Epithelial cell of proximal tubule (primary cell): Measurements from ENCODE around the gene DOCK8. TPM values are rescaled to one million over a fixed set of nuclear protein-coding genes. Genes with fewer than 3 reads are reported as not detected.

Experiments
- DNase-seq: peaks from one replicate; pipeline ENCODE4 v3.0.0-alpha.2; 2011; ENCODE audit warnings: low read depth
- H3K4me3 ChIP-seq: 2 replicates; pipeline ENCODE4 v1.5.1; 2011; ENCODE audit warnings: low read depth, mild to moderate bottlenecking, low read length
- CTCF ChIP-seq: conservative IDR thresholded peaks from 2 replicates; pipeline ENCODE4 v1.5.1; 2012; ENCODE audit warnings: low read depth, mild to moderate bottlenecking, low read length
- total RNA-seq: library from RNA; depleted of rRNA; stranded (reverse); fragments of >200 nt; gene quantifications from 2 replicates; pipeline ENCODE4 v1.2.3, GENCODE V29; 2015

Gene DOCK8
- total RNA-seq, 1 donor from 2014 or later = 0.92 TPM

DNA sequence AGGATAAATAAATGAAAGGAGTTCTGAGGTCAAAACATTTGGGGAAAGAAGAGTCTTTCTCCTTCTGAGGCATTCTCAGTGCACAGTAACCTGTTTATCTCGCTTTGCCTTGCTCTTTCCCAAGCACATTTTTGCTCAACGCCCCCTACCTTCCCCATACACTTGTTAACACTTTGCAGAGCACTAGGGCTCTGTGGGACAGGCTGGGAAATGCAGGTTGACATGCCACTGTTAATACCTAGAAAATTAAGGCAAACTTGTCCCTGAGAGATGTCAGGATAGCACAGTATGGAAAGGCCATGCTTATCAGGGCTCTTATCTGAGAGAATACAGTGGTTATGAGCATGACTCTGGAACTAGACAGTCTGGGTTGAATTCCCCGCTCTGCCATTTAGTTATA, 152.0 kb downstream of the DOCK8 start:
- no peak overlapping the region for H3K4me3 ChIP-seq
- no peak for TF ChIP-seq CTCF
- DNase-seq = no peak

GRCh38 chr9:370086-370485, 155.4 kb downstream of the DOCK8 start:
- no peak for DNase-seq
- TF ChIP-seq CTCF = no peak
- H3K4me3 ChIP-seq = no peak overlapping the region

- DNase-seq = no peak
- no peak for TF ChIP-seq CTCF
- no peak overlapping the region for H3K4me3 ChIP-seq
These were observed 156.7 kb downstream of the DOCK8 start for GRCh38 chr9:371349-371748.

- no peak for TF ChIP-seq CTCF
- H3K4me3 ChIP-seq = no peak overlapping the region
- DNase-seq = no peak
These were observed 157.5 kb downstream of the DOCK8 start for GRCh38 chr9:372128-372527.

- no peak for TF ChIP-seq CTCF
- DNase-seq = no peak
- no peak overlapping the region for H3K4me3 ChIP-seq
These were observed 159.1 kb downstream of the DOCK8 start for GRCh38 chr9:373759-374206.

DNA sequence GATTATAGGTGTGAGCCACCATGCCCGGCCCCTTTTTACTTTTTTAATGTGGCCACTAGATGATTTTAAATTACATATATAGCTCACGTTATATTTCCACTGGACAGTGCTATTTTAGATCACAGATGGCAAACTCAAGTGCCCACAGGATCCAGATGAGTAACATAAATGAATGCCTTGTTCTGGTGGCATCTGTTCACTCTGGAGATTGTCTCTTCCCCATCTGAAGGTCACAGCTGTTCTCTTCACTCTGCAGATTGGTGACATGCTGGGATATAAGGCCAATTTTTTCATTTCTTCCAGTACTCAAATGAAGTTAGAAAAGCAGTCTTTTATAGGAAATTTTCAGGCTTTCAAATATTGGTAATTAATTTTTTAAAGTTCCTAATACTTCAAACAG, 160.1 kb downstream of the DOCK8 start:
- DNase-seq = no peak
- H3K4me3 ChIP-seq = no peak overlapping the region
- no peak for TF ChIP-seq CTCF

- no peak for DNase-seq
- no peak overlapping the region for H3K4me3 ChIP-seq
- TF ChIP-seq CTCF = no peak
These were observed 161.4 kb downstream of the DOCK8 start for GRCh38 chr9:376115-376514.
